Measurements from ENCODE around the gene NT5DC1. TPM values are rescaled to one million over a fixed set of nuclear protein-coding genes. Genes with fewer than 3 reads are reported as not detected.

NT5DC1 gene
- total RNA-seq, 1 donor from 2014 or later: 29.7 TPM

- Mint-ChIP-seq H3K4me3 (ENCODE audit: unreplicated experiment) (no peak overlapping the region), H3K27ac (ENCODE audit: unreplicated experiment) (no peak overlapping the region), H3K4me1 (ENCODE audit: low read depth, unreplicated experiment) (peaks cover 4% of the 10 kb centered on the region), H3K27me3 (ENCODE audit: low read depth, unreplicated experiment) (no peaks in the 10 kb centered on the region), H3K36me3 (ENCODE audit: low read depth, unreplicated experiment) (peaks cover 4% of the 10 kb centered on the region), H3K9me3 (ENCODE audit: unreplicated experiment) (no peaks in the 10 kb centered on the region)
- no peaks in the 10 kb centered on the region for H3K36me3 ChIP-seq (ENCODE audit: insufficient read depth, low read length)
- H3K4me1 ChIP-seq (ENCODE audit: insufficient read depth, low read length): no peaks in the 10 kb centered on the region
- H3K9me3 ChIP-seq (ENCODE audit: insufficient read depth, low read depth, low read length): no peaks in the 10 kb centered on the region
- H3K9ac ChIP-seq (ENCODE audit: low read length): peak overlapping the region; percentile 25
- DNase-seq (ENCODE audit: low read depth) (peak; percentile 64), FAIRE-seq (peak; percentile 67)
- H4K20me1 ChIP-seq (ENCODE audit: insufficient read depth, low read length): no peaks in the 10 kb centered on the region
- TF ChIP-seq EZH2 (IDR thresholded peaks at IDR 0.05; ENCODE audit: insufficient read depth, low read length): no peak
- TF ChIP-seq, protein P1, sequence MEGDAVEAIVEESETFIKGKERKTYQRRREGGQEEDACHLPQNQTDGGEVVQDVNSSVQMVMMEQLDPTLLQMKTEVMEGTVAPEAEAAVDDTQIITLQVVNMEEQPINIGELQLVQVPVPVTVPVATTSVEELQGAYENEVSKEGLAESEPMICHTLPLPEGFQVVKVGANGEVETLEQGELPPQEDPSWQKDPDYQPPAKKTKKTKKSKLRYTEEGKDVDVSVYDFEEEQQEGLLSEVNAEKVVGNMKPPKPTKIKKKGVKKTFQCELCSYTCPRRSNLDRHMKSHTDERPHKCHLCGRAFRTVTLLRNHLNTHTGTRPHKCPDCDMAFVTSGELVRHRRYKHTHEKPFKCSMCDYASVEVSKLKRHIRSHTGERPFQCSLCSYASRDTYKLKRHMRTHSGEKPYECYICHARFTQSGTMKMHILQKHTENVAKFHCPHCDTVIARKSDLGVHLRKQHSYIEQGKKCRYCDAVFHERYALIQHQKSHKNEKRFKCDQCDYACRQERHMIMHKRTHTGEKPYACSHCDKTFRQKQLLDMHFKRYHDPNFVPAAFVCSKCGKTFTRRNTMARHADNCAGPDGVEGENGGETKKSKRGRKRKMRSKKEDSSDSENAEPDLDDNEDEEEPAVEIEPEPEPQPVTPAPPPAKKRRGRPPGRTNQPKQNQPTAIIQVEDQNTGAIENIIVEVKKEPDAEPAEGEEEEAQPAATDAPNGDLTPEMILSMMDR (IDR thresholded peaks at IDR 0.05; ENCODE audit: insufficient read depth, low read depth, low read length): no peak
- H3K4me3 ChIP-seq (ENCODE audit: insufficient read depth, low read depth, low read length): no peak overlapping the region
- H3K27me3 ChIP-seq (ENCODE audit: insufficient read depth, low read length): no peaks in the 10 kb centered on the region
- H3K4me2 ChIP-seq (ENCODE audit: low read length): peak overlapping the region; percentile 50
- peak overlapping the region; percentile 23 for H3K27ac ChIP-seq (ENCODE audit: low read depth, low read length)
- peak overlapping the region; percentile 3 for H2AFZ ChIP-seq (ENCODE audit: low read depth, low read length)
- H3K79me2 ChIP-seq (ENCODE audit: insufficient read depth, low read length): no peaks in the 10 kb centered on the region
Measured at GRCh38 chr6:116158641-116159040, 58.0 kb downstream of the NT5DC1 start.

- Histone ChIP-seq H3K36me3 (ENCODE audit: insufficient read depth, low read length) (no peaks in the 10 kb centered on the region), H3K9me3 (ENCODE audit: insufficient read depth, low read depth, low read length) (no peaks in the 10 kb centered on the region), H3K4me2 (ENCODE audit: low read length) (no peak overlapping the region), H2AFZ (ENCODE audit: low read depth, low read length) (no peak overlapping the region), H3K4me1 (ENCODE audit: insufficient read depth, low read length) (no peaks in the 10 kb centered on the region), H3K4me3 (ENCODE audit: insufficient read depth, low read depth, low read length) (no peak overlapping the region), H3K79me2 (ENCODE audit: insufficient read depth, low read length) (no peaks in the 10 kb centered on the region), H3K9ac (ENCODE audit: low read length) (no peak overlapping the region), H4K20me1 (ENCODE audit: insufficient read depth, low read length) (no peaks in the 10 kb centered on the region), H3K27me3 (ENCODE audit: insufficient read depth, low read length) (no peaks in the 10 kb centered on the region), H3K27ac (ENCODE audit: low read depth, low read length) (no peak overlapping the region)
- Mint-ChIP-seq H3K27ac (ENCODE audit: unreplicated experiment) (no peak overlapping the region), H3K27me3 (ENCODE audit: low read depth, unreplicated experiment) (no peaks in the 10 kb centered on the region), H3K4me3 (ENCODE audit: unreplicated experiment) (no peak overlapping the region), H3K9me3 (ENCODE audit: unreplicated experiment) (no peaks in the 10 kb centered on the region), H3K36me3 (ENCODE audit: low read depth, unreplicated experiment) (peaks cover 4% of the 10 kb centered on the region), H3K4me1 (ENCODE audit: low read depth, unreplicated experiment) (peaks cover 4% of the 10 kb centered on the region)
- FAIRE-seq (peak; percentile 66), DNase-seq (ENCODE audit: low read depth) (peak; percentile 63)
- no peak for TF ChIP-seq EZH2 (IDR thresholded peaks at IDR 0.05; ENCODE audit: insufficient read depth, low read length)
- TF ChIP-seq, protein P1 (IDR thresholded peaks at IDR 0.05; ENCODE audit: insufficient read depth, low read depth, low read length): no peak
Measured at GRCh38 chr6:116159782-116160524, 59.3 kb downstream of the NT5DC1 start.

- no peak overlapping the region for H3K4me3 Mint-ChIP-seq (ENCODE audit: unreplicated experiment)
- H3K36me3 Mint-ChIP-seq (ENCODE audit: low read depth, unreplicated experiment): no peaks in the 10 kb centered on the region
- Histone ChIP-seq H3K27ac (ENCODE audit: low read depth, low read length) (no peak overlapping the region), H3K36me3 (ENCODE audit: insufficient read depth, low read length) (no peaks in the 10 kb centered on the region), H3K9ac (ENCODE audit: low read length) (no peak overlapping the region), H3K9me3 (ENCODE audit: insufficient read depth, low read depth, low read length) (no peaks in the 10 kb centered on the region), H4K20me1 (ENCODE audit: insufficient read depth, low read length) (no peaks in the 10 kb centered on the region), H3K79me2 (ENCODE audit: insufficient read depth, low read length) (no peaks in the 10 kb centered on the region), H3K27me3 (ENCODE audit: insufficient read depth, low read length) (no peaks in the 10 kb centered on the region), H3K4me1 (ENCODE audit: insufficient read depth, low read length) (no peaks in the 10 kb centered on the region), H3K4me2 (ENCODE audit: low read length) (no peak overlapping the region), H2AFZ (ENCODE audit: low read depth, low read length) (no peak overlapping the region), H3K4me3 (ENCODE audit: insufficient read depth, low read depth, low read length) (no peak overlapping the region)
- TF ChIP-seq EZH2 (IDR thresholded peaks at IDR 0.05; ENCODE audit: insufficient read depth, low read length): no peak
- TF ChIP-seq, protein P1 (IDR thresholded peaks at IDR 0.05; ENCODE audit: insufficient read depth, low read depth, low read length): no peak
- no peaks in the 10 kb centered on the region for H3K4me1 Mint-ChIP-seq (ENCODE audit: low read depth, unreplicated experiment)
- FAIRE-seq (no peak), DNase-seq (ENCODE audit: low read depth) (no peak)
- H3K27ac Mint-ChIP-seq (ENCODE audit: unreplicated experiment): no peak overlapping the region
- no peaks in the 10 kb centered on the region for H3K27me3 Mint-ChIP-seq (ENCODE audit: low read depth, unreplicated experiment)
- H3K9me3 Mint-ChIP-seq (ENCODE audit: unreplicated experiment): no peaks in the 10 kb centered on the region
Measured at GRCh38 chr6:116165596-116165995, 64.9 kb downstream of the NT5DC1 start.

All from astrocyte (in vitro differentiated cells and primary cell).